Measurements from ENCODE around the gene C2orf92.

Gene C2orf92

DNA sequence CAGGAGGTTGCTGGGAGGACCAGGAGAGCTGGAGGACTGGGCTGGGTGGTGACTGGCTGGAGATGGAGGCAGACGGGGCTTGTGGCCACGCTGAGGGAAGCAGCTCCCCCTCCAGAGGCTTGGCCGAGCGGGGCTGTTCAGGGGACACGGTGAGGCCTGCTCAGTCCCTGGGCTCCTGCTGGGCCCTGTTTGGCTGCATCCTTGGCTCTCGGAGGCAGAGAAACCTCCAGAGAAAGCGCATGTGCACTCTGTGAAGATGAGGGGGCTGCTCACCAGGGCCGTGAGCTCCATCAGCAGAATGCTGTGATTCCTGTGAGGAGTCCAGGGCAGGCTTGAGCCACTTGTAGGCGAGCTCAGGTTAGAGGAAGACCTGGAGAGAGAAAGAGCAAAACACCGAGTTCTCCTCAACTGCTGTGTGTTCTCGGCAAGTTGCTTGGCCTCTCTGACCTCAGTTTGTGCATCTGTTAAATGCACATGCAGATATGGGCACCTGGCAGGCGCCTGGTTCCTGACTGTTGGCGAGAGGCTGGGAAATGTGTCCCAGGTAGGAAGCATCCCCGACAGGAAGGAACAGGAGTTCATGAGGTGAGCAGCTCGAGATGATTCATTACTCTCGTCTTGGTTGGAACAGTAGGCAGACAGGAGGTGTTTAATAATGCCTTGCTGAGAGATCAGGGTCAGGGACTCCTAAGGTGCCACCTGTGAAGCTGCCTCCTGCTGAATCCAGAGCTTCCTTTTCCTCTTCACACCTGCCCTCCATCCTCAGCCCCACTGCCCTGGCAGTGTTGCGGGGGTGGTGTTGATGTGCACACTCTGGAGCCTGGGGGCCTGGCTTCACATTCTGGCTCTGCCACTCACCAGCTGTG is 44.8 kb downstream of the C2orf92 start:
- no peak for DNase-seq (ENCODE audit: low spot score)

DNA sequence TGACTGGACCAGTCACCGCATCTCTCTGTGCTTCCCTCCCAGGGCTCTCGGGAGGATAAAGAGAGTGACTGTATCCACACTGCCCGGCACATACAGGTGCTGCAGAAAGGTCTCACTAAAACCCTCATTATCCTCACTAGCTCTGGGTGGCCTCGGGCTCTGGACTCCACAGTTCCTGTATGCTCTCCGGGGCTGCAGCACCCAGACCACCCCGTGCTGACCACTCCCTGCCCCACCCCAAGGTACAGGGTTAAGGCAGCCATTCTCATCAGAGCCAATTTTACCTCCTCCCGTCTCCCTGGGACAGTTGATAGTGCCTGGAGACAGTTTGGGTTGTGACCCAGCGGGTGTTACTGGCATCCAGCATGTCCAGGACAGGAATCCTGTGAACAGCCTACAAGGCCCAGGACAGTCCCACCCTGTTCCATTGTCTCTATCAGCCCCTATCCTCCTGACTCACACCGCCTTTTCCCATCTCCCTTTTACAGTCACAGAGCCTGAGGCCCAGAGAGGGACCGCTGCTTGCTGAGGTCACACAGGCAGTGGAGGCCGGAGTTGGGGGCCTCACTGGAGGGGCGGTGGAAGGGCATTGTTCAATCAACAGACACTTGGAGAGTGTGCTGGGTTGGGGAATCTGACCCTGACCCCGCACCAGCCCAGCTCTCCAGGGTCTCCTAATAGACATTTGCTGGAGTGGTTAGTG is 45.6 kb downstream of the C2orf92 start:
- no peak for DNase-seq (ENCODE audit: low spot score)

- no peak for DNase-seq (ENCODE audit: low spot score)
Observed at GRCh38 chr2:97715951-97716694, 46.6 kb downstream of the C2orf92 start.

DNA sequence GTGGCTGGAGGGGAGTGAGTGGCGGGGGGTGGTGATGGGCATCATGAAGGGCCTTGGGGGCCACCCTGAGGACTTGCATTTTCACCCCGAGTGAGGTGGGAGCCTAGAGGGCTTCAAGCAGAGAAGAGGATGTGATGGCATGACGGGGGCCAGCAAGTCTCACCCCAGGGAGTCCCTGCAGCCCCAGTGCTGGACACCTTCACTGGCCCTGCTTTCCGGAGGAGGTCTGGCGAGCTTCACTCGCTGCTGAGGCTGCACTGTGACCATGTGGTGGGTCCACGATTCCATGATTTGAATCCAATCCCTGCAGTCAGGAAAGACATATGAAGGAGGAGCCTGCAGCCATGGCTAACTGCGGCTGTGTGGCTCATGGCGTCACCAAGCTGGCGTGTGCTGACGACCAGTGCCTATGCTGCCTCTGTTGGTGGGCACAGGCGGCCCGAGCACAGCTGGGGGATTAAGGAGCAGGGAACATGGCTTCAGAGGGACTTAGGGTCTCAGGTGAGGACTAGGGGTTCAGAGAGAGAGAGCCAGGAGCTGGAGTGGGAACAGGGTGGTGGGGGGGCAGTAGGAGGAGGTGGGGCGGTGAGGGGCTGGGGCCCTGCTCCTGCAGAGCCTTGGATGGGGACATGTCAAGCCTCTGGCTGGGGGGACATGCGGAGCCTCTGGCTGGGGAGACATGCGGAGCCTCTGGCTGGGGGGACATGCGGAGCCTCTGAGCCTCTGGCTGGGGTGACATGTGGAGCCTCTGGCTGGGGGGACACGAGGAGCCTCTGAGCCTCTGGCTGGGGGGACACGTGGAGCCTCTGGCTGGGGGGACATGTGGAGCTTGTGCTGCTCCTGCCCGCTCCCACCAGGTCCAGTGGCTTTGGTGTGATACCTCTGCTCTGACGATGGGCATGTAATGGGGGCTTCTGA is 47.4 kb downstream of the C2orf92 start:
- no peak for DNase-seq (ENCODE audit: low spot score)

GRCh38 chr2:97717613-97717995 is 48.1 kb downstream of the C2orf92 start:
- DNase-seq (ENCODE audit: low spot score), result no peak

GRCh38 chr2:97718051-97718882 is 48.8 kb downstream of the C2orf92 start:
- no peak for DNase-seq (ENCODE audit: low spot score)

DNA sequence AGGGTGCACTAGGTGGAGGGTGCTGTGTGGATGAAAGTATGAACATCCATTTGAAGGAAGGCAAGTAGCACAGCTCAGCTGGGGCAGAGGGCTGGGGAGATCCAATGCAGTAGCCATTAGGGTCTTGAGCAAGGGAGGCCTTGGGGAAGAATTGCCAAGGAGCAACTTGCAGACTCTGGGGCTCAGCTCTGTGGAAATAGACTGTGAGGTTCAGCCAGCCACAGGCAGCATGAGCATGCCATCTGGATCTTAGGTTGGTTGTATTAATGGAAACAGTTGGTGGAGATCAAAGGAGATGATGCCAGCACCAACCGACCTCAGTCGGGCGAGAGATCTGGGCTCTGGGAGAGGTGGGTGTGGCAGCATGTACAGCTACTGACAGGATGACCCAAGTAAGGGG is 49.4 kb downstream of the C2orf92 start:
- DNase-seq (ENCODE audit: low spot score), result no peak

GRCh38 chr2:97719362-97720155 is 50.0 kb downstream of the C2orf92 start:
- DNase-seq (ENCODE audit: low spot score), result no peak

DNA sequence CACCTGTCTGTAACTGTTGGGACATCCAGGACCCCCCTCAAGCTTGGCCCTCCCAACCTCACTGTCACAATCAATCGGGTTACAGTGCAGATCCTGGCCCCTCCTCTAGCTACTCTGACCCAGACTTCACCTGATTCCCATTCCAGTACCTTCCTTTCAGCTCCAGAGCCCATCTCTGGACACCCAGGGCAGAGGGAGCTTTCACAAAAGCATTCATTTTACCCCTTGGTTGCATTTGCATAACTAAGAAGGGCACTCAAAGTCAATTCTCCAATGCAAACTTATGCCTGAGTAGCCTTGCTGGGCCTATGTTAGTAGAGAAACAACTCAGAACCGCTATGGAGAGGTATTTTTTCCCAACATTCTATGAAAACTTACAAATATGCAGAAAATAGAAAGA is 51.2 kb downstream of the C2orf92 start:
- no peak for DNase-seq (ENCODE audit: low spot score)

- no peak for DNase-seq (ENCODE audit: low spot score)
Observed at GRCh38 chr2:97722227-97722626, 52.7 kb downstream of the C2orf92 start.

GRCh38 chr2:97723156-97724072 is 53.9 kb downstream of the C2orf92 start:
- no peak for DNase-seq (ENCODE audit: low spot score)

DNA sequence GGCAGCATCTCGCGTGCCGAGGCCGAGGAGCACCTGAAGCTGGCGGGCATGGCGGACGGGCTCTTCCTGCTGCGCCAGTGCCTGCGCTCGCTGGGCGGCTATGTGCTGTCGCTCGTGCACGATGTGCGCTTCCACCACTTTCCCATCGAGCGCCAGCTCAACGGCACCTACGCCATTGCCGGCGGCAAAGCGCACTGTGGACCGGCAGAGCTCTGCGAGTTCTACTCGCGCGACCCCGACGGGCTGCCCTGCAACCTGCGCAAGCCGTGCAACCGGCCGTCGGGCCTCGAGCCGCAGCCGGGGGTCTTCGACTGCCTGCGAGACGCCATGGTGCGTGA is 54.5 kb downstream of the C2orf92 start:
- DNase-seq (ENCODE audit: low spot score), result no peak

- no peak for DNase-seq (ENCODE audit: low spot score)
Observed at GRCh38 chr2:97724501-97724900, 55.0 kb downstream of the C2orf92 start.

DNA sequence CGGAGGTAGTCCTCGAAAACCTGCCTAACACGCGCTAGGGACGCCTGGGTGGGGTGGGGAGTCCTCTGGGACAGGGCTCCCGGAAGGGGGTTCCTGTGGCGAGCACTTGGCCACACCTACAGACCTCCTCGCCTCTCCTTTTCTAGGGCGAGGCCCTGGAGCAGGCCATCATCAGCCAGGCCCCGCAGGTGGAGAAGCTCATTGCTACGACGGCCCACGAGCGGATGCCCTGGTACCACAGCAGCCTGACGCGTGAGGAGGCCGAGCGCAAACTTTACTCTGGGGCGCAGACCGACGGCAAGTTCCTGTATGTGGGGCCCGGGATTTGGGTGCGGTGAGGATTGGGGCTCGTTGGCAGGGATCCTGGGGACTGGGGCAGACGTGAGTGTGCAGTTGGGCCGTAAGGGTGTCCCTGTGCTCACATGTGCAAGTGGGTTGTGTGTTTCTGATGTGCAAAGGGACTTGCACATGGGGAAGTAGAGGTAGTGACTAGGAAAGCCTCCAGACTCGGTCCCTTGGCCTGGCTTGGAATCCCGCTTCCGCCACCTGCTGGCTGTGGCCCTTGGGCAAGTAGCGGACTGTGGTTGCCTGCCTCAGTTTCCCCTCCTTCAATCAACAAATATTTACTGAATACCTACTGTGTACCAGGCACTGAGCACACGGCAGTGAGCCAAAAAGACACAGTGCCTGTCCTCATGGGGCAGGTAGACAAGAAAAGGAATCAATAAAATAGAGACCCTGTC is 55.6 kb downstream of the C2orf92 start:
- DNase-seq (ENCODE audit: low spot score), result no peak

- no peak for DNase-seq (ENCODE audit: low spot score)
Observed at GRCh38 chr2:97726261-97727064, 57.0 kb downstream of the C2orf92 start.

- DNase-seq (ENCODE audit: low spot score), result no peak
Observed at GRCh38 chr2:97727296-97727695, 57.8 kb downstream of the C2orf92 start.

- DNase-seq (ENCODE audit: low spot score), result no peak
Observed at GRCh38 chr2:97728091-97728731, 58.7 kb downstream of the C2orf92 start.

All from hepatic stellate cell (primary cell).